CD14-positive monocyte (primary cell): ENCODE data around the gene FAM53B. TPM values are rescaled to one million over a fixed set of nuclear protein-coding genes. Genes with fewer than 3 reads are reported as not detected.

Experiments used
- DNase-seq, 3 donors: peaks; one replicate each; pipeline ENCODE4 v3.0.0-alpha.2; 2011 to 2022
- H2AFZ ChIP-seq: 2 replicates; pipeline ENCODE4 v1.6.0; 2012; ENCODE audit warnings: mild to moderate bottlenecking, low read depth, low read length, inconsistent platforms; ENCODE audit not compliant: insufficient read depth, poor library complexity, severe bottlenecking
- H3K27ac ChIP-seq, 2 donors: 1 replicate in 1 of 2; 2 replicates in 1 of 2; pipeline ENCODE4 v1.5.1; 2012 to 2013; ENCODE audit warnings: low read length in 2 of 2, control low read depth in 1 of 2, inconsistent platforms in 1 of 2, low read depth in 1 of 2, mild to moderate bottlenecking in 1 of 2
- H3K27me3 ChIP-seq, 2 donors: one replicate each; pipeline versions ENCODE4 v1.6.0 to v1.6.1; 2011 to 2013; ENCODE audit warnings: low read length in 2 of 2; ENCODE audit not compliant: control insufficient read depth in 2 of 2, insufficient read depth in 2 of 2
- H3K36me3 ChIP-seq, 2 donors: replicated peaks in 1 of 2; 1 replicate in 1 of 2; 2 replicates in 1 of 2; pipeline versions ENCODE4 v1.5.1 to v1.6.1; 2012 to 2013; ENCODE audit warnings: low read length in 2 of 2, control low read depth in 1 of 2, inconsistent platforms in 1 of 2, mild to moderate bottlenecking in 1 of 2; ENCODE audit not compliant: insufficient read depth in 2 of 2, control insufficient read depth in 1 of 2
- H3K4me1 ChIP-seq, 2 donors: 1 replicate in 1 of 2; 2 replicates in 1 of 2; pipeline versions ENCODE4 v1.5.1 to v1.6.1; 2012 to 2013; ENCODE audit warnings: low read length in 2 of 2, control low read depth in 1 of 2, inconsistent platforms in 1 of 2, mild to moderate bottlenecking in 1 of 2, moderate library complexity in 1 of 2; ENCODE audit not compliant: insufficient read depth in 2 of 2, control insufficient read depth in 1 of 2
- H3K4me2 ChIP-seq: replicated peaks from 2 replicates; pipeline ENCODE3; 2012; ENCODE audit warnings: low read length, moderate library complexity, mild to moderate bottlenecking; ENCODE audit not compliant: poor library complexity, severe bottlenecking; ENCODE audit errors: extremely low read depth
- H3K4me3 ChIP-seq, 3 experiments: fragments of 200-600 bp in 1 of 3; sonication (generic) in 1 of 3; replicated peaks in 1 of 3; 1 replicate in 2 of 3; 2 replicates in 1 of 3; pipeline ENCODE4 v1.5.1; 2011 to 2013; ENCODE audit warnings: low read length in 3 of 3, mild to moderate bottlenecking in 3 of 3, control low read depth in 2 of 3, low read depth in 2 of 3, inconsistent platforms in 1 of 3, moderate library complexity in 1 of 3
- H3K79me2 ChIP-seq: 2 replicates; pipeline ENCODE4 v1.6.0; 2012; ENCODE audit warnings: mild to moderate bottlenecking, control low read depth, inconsistent platforms, low read length, moderate library complexity; ENCODE audit not compliant: insufficient read depth
- H3K9ac ChIP-seq: 2 replicates; pipeline ENCODE4 v1.6.0; 2017; ENCODE audit warnings: low read length, mild to moderate bottlenecking; ENCODE audit not compliant: insufficient read depth, poor library complexity, severe bottlenecking
- H3K9me3 ChIP-seq, 2 donors: replicated peaks in 1 of 2; 1 replicate in 1 of 2; 2 replicates in 1 of 2; pipeline versions ENCODE4 v1.5.1 to v1.6.1; 2012 to 2013; ENCODE audit warnings: low read length in 2 of 2, control low read depth in 1 of 2; ENCODE audit not compliant: control insufficient read depth in 1 of 2, insufficient read depth in 1 of 2
- H4K20me1 ChIP-seq: 2 replicates; pipeline ENCODE4 v1.6.0; 2012; ENCODE audit warnings: mild to moderate bottlenecking, low read length, control low read depth, moderate library complexity; ENCODE audit not compliant: insufficient read depth
- H3K27ac Mint-ChIP-seq, 7 donors: one replicate each; pipeline ENCODE4 v1.8.0; 2020; ENCODE audit warnings: mild to moderate bottlenecking in 7 of 7, mixed read lengths in 7 of 7, moderate library complexity in 6 of 7, inconsistent platforms in 2 of 7
- H3K27me3 Mint-ChIP-seq, 3 donors: one replicate each; pipeline ENCODE4 v1.8.0; 2021 to 2022; ENCODE audit warnings: low read depth in 3 of 3, mild to moderate bottlenecking in 3 of 3, mixed read lengths in 3 of 3, moderate library complexity in 3 of 3, inconsistent platforms in 1 of 3
- H3K36me3 Mint-ChIP-seq, 2 donors: one replicate each; pipeline ENCODE4 v1.8.0; 2020; ENCODE audit warnings: mixed read lengths in 2 of 2, inconsistent platforms in 1 of 2, mild to moderate bottlenecking in 1 of 2
- H3K4me1 Mint-ChIP-seq: one replicate; pipeline ENCODE4 v1.8.0; 2020; ENCODE audit warnings: mild to moderate bottlenecking, mixed read lengths
- H3K4me3 Mint-ChIP-seq, 2 donors: one replicate each; pipeline ENCODE4 v1.8.0; 2020; ENCODE audit warnings: mild to moderate bottlenecking in 2 of 2, mixed read lengths in 2 of 2, moderate library complexity in 1 of 2
- H3K9me3 Mint-ChIP-seq, 7 donors: one replicate each; pipeline ENCODE4 v1.8.0; 2020 to 2022; ENCODE audit warnings: mixed read lengths in 7 of 7, mild to moderate bottlenecking in 6 of 7, moderate library complexity in 6 of 7, inconsistent platforms in 2 of 7
- CTCF ChIP-seq: fragments of 200-600 bp; IDR thresholded peaks from one replicate; pipeline ENCODE4 v1.8.0; 2022; ENCODE audit warnings: antibody characterized with exemption, mild to moderate bottlenecking
- WGBS: methylation state at CpG from one replicate; pipeline ENCODE4 v1.1.5; 2013; ENCODE audit warnings: missing lambda C conversion rate; ENCODE audit not compliant: insufficient coverage; 5-methylcytosine and 5-hydroxymethylcytosine counted together
- intact Hi-C, 2 donors: fragments of 100-400 bp; cut with micrococcal nuclease; formaldehyde crosslinking; loops; one replicate each; pipeline versions ENCODE4 v1.15.0 to v1.15.1; 2023
- polyA plus RNA-seq, 3 donors: library from polyadenylated mRNA; depleted of rRNA in 1 of 3; unstranded in 2 of 3; stranded (reverse) in 1 of 3; fragments of 300-500 nt in 2 of 3; fragments of >200 nt in 1 of 3; fragmentation: Illumina TruSeq in 2 of 3; gene quantifications; 1 replicate in 2 of 3; 2 replicates in 1 of 3; pipeline ENCODE4 v1.2.3, GENCODE V29; 2012 to 2021

The FAM53B gene
- polyA plus RNA-seq, 3 donors = 5.8 to 23.3 (median 12.6) TPM

DNA sequence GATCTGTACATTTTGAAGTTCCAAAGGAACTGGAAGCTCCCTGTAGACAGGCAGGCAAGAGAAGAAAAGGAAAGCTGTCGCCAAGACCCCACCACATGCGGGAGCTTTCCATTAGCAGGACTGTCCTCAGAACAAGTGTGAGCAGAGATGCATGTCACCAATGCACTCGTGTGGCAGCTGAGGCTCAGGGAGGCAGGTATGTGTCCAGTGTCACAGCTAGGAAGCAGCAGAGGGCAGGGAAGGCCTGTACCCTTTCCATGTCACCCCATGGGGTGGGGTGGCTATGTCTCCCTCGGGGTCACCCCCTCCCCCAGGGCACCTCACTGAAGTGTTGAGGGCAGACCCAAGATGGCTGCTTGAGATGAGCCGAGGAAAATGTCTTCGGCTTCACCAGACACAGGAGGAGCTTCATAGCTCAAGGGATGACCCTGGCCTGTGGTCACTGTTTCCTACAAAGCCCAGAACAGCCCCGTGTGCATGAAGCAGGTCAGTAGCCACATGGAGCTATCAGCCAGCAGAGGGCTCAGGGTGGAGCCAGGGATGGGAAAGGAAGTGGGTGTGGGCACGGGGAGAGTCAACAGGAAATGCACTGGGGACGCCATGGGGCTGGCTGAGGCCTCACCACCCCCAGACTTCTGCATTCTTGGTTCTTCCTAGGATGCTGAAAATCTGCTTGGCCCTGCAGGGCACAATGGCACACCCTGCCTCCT is 96.6 kb downstream of the FAM53B start:
- peak overlapping the region; percentile 53 for H3K9ac ChIP-seq
- peaks cover 0 to 4% of the 10 kb centered on the region in 2 donors for H3K36me3 ChIP-seq
- TF ChIP-seq CTCF = peak; percentile 50
- no peaks in the 10 kb centered on the region for H3K9me3 ChIP-seq
- no peaks in the 10 kb centered on the region for H3K27me3 ChIP-seq
- Mint-ChIP-seq H3K27me3 (no peaks in the 10 kb centered on the region), H3K27ac (peak overlapping the region; percentile 95 to 98 (median 96)), H3K36me3 (peaks cover 20 to 40% of the 10 kb centered on the region in 2 donors), H3K4me3 (peak overlapping the region; percentile 52 to 87), H3K9me3 (peaks cover 0 to 3% (median 0%) of the 10 kb centered on the region in 7 donors), H3K4me1 (peaks cover 94% of the 10 kb centered on the region)
- H3K4me3 ChIP-seq = peak overlapping the region in 2 of 3 experiments; percentile 10 to 64
- 30% methylated on average over 8 of the region's 9 CpGs for WGBS
- intact Hi-C loops = loop anchor here in 1 of 2 donors (2.0 to 10.0 kb wide), 3 partner anchors 40 to 267 kb away; no protein-coding TSS in a partner anchor
- H3K4me1 ChIP-seq = peaks cover 91 to 100% of the 10 kb centered on the region in 2 donors
- peak; percentile 92 to 95 (median 94) for DNase-seq
- no peaks in the 10 kb centered on the region for H4K20me1 ChIP-seq
- peak overlapping the region; percentile 73 for H3K4me2 ChIP-seq
- H3K79me2 ChIP-seq = peaks cover 95% of the 10 kb centered on the region
- H3K27ac ChIP-seq = peak overlapping the region; percentile 85 to 92
- H2AFZ ChIP-seq = no peak overlapping the region

DNA sequence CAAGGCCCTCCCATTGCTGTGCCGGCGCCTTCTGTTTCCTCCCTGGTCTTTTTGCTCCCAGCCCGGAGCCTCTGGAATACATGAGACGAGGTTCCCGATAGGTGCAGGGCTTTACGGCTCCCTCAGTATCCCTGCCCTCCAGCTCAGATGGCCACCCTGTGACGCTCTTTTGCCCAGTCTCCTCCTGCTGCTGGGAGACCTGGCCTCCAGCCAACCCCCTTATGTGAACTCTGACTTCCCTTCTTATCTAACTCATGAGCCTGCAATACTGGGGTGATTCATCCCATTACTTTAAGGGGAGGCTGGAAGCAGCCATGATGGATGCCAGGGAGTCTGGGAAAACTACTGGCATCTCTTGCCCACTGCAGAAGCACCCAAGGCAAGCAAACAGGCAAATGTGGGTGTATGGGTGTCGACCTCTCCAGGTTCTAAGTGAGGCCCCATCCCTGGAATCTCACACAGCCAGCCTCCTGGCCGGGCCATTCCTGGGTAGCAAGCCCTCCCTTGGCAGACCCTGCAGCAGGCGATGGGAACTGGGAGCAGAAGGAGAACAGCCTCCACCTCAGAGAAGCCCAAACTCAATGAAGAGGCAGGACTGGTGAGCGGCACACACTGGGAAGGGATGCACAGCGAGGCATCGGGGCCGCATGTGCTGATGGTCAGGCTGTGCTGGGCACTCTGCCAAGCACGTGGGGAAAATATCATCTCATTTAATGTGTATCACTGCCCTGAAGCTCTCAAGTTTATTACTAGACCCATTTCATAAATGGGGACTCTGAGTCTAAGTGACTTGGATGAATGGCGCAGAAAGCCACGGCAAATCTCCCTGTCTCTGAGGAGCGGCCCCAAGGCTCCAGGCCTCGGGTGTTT is 97.5 kb downstream of the FAM53B start:
- H3K36me3 ChIP-seq = no peaks in the 10 kb centered on the region
- Mint-ChIP-seq H3K9me3 (peaks cover 0 to 3% (median 0%) of the 10 kb centered on the region in 7 donors), H3K4me1 (peaks cover 95% of the 10 kb centered on the region), H3K27me3 (no peaks in the 10 kb centered on the region), H3K27ac (peak overlapping the region; percentile 95 to 98 (median 96)), H3K4me3 (peak overlapping the region; percentile 51 to 64), H3K36me3 (peaks cover 21 to 45% of the 10 kb centered on the region in 2 donors)
- peak overlapping the region; percentile 73 for H3K4me2 ChIP-seq
- peaks cover 95% of the 10 kb centered on the region for H3K79me2 ChIP-seq
- H3K9me3 ChIP-seq = no peaks in the 10 kb centered on the region
- H3K4me1 ChIP-seq = peaks cover 94 to 100% of the 10 kb centered on the region in 2 donors
- intact Hi-C loops = loop anchor here in 1 of 2 donors (2.0 to 10.0 kb wide), 3 partner anchors 41 to 268 kb away; no protein-coding TSS in a partner anchor
- no peaks in the 10 kb centered on the region for H4K20me1 ChIP-seq
- H3K27ac ChIP-seq = peak overlapping the region; percentile 85 to 92
- peak; percentile 85 to 91 (median 90) for DNase-seq
- no peak overlapping the region for H2AFZ ChIP-seq
- no peaks in the 10 kb centered on the region for H3K27me3 ChIP-seq
- WGBS = 74% methylated on average over 17 of the region's 19 CpGs
- peak overlapping the region in 1 of 3 experiments; percentile 37 for H3K4me3 ChIP-seq
- no peak for TF ChIP-seq CTCF
- peak overlapping the region; percentile 53 for H3K9ac ChIP-seq
